Measurements from ENCODE around the gene UROD. TPM values are rescaled to one million over a fixed set of nuclear protein-coding genes. Genes with fewer than 3 reads are reported as not detected.

The UROD gene
- total RNA-seq, 2 experiments from 2014 or later = 109 to 113 TPM

DNA sequence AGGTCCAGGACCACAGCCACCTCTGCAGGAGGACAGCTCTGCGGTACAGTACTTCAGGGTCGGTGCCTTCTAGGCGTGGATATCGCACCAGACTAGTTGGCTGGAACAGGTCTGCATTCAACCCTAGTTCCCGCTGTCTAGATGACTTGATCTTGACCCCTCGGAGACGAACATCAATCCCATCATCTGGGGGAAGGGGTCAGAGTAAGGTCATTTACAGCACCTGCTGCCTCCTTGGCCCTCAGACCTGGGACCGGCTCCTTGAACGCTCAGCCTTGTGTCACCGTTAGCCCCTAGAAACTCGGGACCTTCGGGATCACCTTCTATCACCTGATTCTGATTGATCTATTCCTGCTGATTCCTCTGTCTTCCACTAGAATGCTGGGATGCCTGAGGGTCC lies 3.5 kb upstream of the UROD start:
- intact Hi-C loops (cut with micrococcal nuclease) = no loop called here
- no peak overlapping the region for H3K27ac Mint-ChIP-seq
- TF ChIP-seq CTCF (IDR thresholded peaks at IDR 0.05) = no peak
- no peak for ATAC-seq
- H3K27me3 Mint-ChIP-seq = no peaks in the 10 kb centered on the region
- CTCF ChIA-PET = no interaction called here
- no peaks in the 10 kb centered on the region for H3K9me3 Mint-ChIP-seq
- POLR2A ChIA-PET = interaction anchor here (1.6 to 4.6 kb wide), 3 partner anchors 21 to 277 kb away, joined by 7 to 49 read pairs (median 37); partner anchors contain the start of genes EIF2B3 and RNU5D-1
- H3K4me3 Mint-ChIP-seq = no peak overlapping the region
- H3K4me1 Mint-ChIP-seq (ENCODE audit: low read depth) = peaks cover 19% of the 10 kb centered on the region
- DNase-seq = no peak
- no peaks in the 10 kb centered on the region for H3K36me3 Mint-ChIP-seq (ENCODE audit: low read depth)

DNA sequence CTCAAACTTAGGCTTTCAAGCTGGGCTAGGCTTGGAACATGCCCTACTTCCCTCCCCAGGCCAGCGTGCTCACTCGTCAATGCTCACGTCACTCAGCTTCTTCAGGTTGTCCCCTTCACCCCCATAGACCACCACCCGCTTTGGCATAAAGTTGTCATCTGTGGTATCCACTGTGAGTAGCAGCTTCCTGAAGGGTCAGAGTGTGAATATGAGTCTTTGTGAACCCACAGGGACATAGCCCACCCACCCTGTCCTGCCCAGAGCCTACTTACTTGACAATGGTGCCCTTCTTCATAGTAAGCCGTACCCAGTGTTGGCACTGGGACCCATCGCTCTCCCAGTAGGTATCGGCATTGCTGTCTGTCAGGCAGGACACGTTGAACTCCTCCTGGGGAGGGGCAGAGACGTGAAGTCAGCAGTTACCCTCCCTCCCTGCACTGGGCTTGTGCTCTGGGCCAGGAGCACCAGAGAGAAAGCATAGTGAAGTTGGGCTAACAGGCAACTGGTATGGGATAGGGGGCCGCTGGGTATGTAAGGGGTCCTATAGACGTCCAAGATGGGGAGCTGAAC lies 2.7 kb upstream of the UROD start:
- Mint-ChIP-seq H3K36me3 (ENCODE audit: low read depth) (peaks cover 3% of the 10 kb centered on the region), H3K27me3 (no peaks in the 10 kb centered on the region)
- POLR2A ChIA-PET = interaction anchor here (1.0 to 4.6 kb wide), 5 partner anchors 22 to 339 kb away, joined by 3 to 49 read pairs (median 35); partner anchors contain the start of genes EIF2B3 and RNU5D-1

DNA sequence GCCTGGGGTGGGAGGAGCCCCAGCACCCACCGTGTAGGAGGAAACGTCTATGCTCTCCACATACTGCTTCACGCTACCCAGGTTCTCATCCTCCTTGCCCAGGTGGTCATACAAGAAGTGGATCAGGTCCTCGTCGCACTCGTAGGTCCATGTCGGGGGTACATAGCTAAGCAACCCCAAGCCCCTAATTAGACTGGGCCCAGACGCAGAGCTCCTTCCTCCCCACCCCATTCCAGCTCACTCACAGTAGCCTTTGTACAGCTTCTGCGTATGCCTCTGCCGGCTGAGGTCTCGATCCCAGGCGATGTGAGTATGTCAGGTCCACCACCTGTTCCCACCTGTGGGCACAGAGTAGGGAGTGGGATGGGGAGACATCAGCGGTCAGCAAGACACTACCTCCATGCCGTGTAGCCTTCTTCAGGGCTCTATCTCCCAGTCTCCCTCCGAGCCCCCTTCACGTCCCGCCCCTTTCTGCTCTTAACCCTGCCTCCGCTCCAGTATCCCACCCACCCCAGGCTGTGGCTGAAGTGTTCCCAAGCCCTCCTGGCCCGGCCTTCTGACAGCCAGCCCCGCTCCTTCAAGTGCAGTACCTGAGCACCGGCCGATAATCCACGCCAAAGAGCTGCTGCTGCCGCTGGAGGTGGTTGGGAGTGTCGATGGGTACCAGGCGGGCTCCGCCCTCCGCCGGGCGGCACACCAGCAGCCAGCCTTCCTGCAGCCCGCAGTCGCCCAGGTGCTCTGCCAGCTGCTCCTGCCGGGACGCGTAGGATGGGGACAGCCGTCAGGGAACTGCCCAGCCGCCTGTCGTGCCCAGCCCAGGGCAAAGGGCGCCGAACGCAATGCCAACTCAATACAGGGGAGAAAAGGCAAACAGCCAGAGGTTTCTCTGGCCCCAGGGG lies 1.8 kb upstream of the UROD start:
- Mint-ChIP-seq H3K4me3 (peak overlapping the region; percentile 77), H3K9me3 (no peaks in the 10 kb centered on the region), H3K36me3 (ENCODE audit: low read depth) (peaks cover 7% of the 10 kb centered on the region), H3K4me1 (ENCODE audit: low read depth) (peaks cover 31% of the 10 kb centered on the region), H3K27me3 (no peaks in the 10 kb centered on the region), H3K27ac (peak overlapping the region; percentile 43)
- TF ChIP-seq CTCF (IDR thresholded peaks at IDR 0.05) = no peak
- CTCF ChIA-PET = interaction anchor here (0.7 to 12.5 kb wide), 13 partner anchors 8 to 483 kb away, joined by 3 to 321 read pairs (median 4); partner anchors contain the start of genes EIF2B3 and TESK2
- intact Hi-C loops (cut with micrococcal nuclease) = loop anchor here (5.0 to 10.0 kb wide), 2 partner anchors 185 to 482 kb away; partner anchors contain the start of gene TESK2
- ATAC-seq (no peak), DNase-seq (peak; percentile 46)
- POLR2A ChIA-PET = interaction anchor here (0.6 to 5.2 kb wide), 23 partner anchors 10 to 490 kb away, joined by 3 to 49 read pairs (median 4); partner anchors contain the start of genes CCDC163, EIF2B3, HPDL and MMACHC

More for the DNA sequence above, 2.7 kb upstream of the UROD start:
- CTCF ChIA-PET = interaction anchor here (1.4 to 12.5 kb wide), 2 partner anchors 174 to 288 kb away, joined by 4 to 321 read pairs; no protein-coding TSS in a partner anchor
- Mint-ChIP-seq H3K27ac (no peak overlapping the region), H3K4me1 (ENCODE audit: low read depth) (peaks cover 27% of the 10 kb centered on the region), H3K4me3 (peak overlapping the region; percentile 77), H3K9me3 (no peaks in the 10 kb centered on the region)
- no peak for TF ChIP-seq CTCF (IDR thresholded peaks at IDR 0.05)
- DNase-seq = no peak
- ATAC-seq = no peak
- intact Hi-C loops (cut with micrococcal nuclease) = no loop called here

- Mint-ChIP-seq H3K27ac (peak within 1 kb of the TSS; percentile 92), H3K4me1 (ENCODE audit: low read depth) (peaks cover 31% of the 10 kb centered on the region), H3K4me3 (peak within 1 kb of the TSS; percentile 77), H3K36me3 (ENCODE audit: low read depth) (peaks cover 8% of the 10 kb centered on the region), H3K27me3 (no peaks in the 10 kb centered on the region), H3K9me3 (no peaks in the 10 kb centered on the region)
- ChIA-PET CTCF (interaction anchor here (0.8 to 12.5 kb wide), 28 partner anchors 12 to 482 kb away, joined by 3 to 321 read pairs (median 4); partner anchors contain the start of genes EIF2B3, HPDL, MUTYH and TESK2), POLR2A (interaction anchor here (0.6 to 5.2 kb wide), 32 partner anchors 9 to 511 kb away, joined by 3 to 49 read pairs (median 4); partner anchors contain the start of genes CCDC163, EIF2B3, HPDL and MMACHC)
- TF ChIP-seq CTCF (IDR thresholded peaks at IDR 0.05) = no peak
- DNase-seq = peak; percentile 73
- ATAC-seq = peak; percentile 60
- intact Hi-C loops (cut with micrococcal nuclease) = loop anchor here (5.0 to 10.0 kb wide), 2 partner anchors 184 to 481 kb away; partner anchors contain the start of gene TESK2
These were observed 921 bp upstream of the UROD start, which contains the start of gene HECTD3 for GRCh38 chr1:45010855-45011811. TSS of gene HECTD3 (minus strand) at chr1:45011324. CDS start at chr1:45011257, 67 bp downstream.

Measured in activated CD8-positive, alpha-beta T cell treated with anti-CD3 and anti-CD28 coated beads for 36 hours (primary cell).